Measurements from ENCODE around the gene FN1. TPM values are rescaled to one million over a fixed set of nuclear protein-coding genes. Genes with fewer than 3 reads are reported as not detected.
"Not testable (repeated sequence)": the region's sequence is repeated elsewhere in the genome, so short reads cannot be mapped to it uniquely, and the experiment has no call there.

FN1 gene
- total RNA-seq, 6 experiments from 2014 or later = 938 to 2,279 (median 1,324) TPM

DNA sequence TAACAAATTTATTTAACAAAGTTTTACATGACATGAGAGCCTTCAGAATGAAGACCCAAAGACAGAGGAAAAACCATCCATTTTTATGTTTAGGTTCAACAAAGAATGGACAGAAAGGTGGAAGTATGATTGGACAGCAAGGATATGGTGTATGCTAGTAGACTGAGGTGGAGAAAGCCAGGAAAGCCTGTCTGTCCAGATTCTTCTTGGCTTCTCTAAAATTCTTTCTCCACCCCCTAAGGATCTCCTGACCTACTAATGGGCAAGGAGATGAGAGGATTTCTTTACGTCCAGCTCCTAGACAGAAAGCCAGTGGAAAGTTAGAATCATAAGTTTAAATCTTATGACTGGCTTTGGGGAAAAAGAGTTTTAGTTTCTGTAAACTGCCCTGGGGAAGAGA is 121.0 kb downstream of the FN1 start:
- Histone ChIP-seq H3K4me3 (no peak overlapping the region), H3K36me3 (peaks cover 0 to 21% (median 5%) of the 10 kb centered on the region in 4 donors), H3K4me1 (peaks cover 0 to 5% (median 2%) of the 10 kb centered on the region in 4 donors), H3K27ac (no peak overlapping the region), H3K27me3 (no peaks in the 10 kb centered on the region), H3K9me3 (no peaks in the 10 kb centered on the region)
- ATAC-seq = no peak
- intact Hi-C loops (cut with DNase I) = no loop called here
- WGBS (ENCODE audit: insufficient coverage, low coverage, low lambda C conversion rate, missing lambda C conversion rate) = 100% methylated on average over 1 of the region's 1 CpG
- DNase-seq = no peak
- TF ChIP-seq POLR2A (IDR thresholded peaks at IDR 0.05) (no peak), CTCF (IDR thresholded peaks at IDR 0.05) (no peak)

- TF ChIP-seq CTCF (IDR thresholded peaks at IDR 0.05) (no peak), POLR2A (IDR thresholded peaks at IDR 0.05) (no peak)
- no peak for DNase-seq
Observed at GRCh38 chr2:215313255-215313613, 122.6 kb downstream of the FN1 start.

GRCh38 chr2:215311625-215312396 is 124.1 kb downstream of the FN1 start, which contains the start of gene ATIC:
TSS of gene ATIC (plus strand) at chr2:215312059. CDS start at chr2:215312143, 84 bp downstream.
- Histone ChIP-seq H3K4me1 (peaks cover 0 to 5% (median 2%) of the 10 kb centered on the region in 4 donors), H3K9me3 (no peaks in the 10 kb centered on the region), H3K27ac (peak within 1 kb of the TSS; percentile 59 to 75 (median 64)), H3K27me3 (no peaks in the 10 kb centered on the region), H3K36me3 (peaks cover 0 to 4% (median 0%) of the 10 kb centered on the region in 4 donors), H3K4me3 (peak within 1 kb of the TSS; percentile 80 to 89 (median 83))
- DNase-seq (peak; percentile 97 to 98 (median 98)), ATAC-seq (peak; percentile 98 to 99 (median 98))
- WGBS (ENCODE audit: insufficient coverage, low coverage, low lambda C conversion rate, missing lambda C conversion rate) = 1% methylated on average over 12 of the region's 64 CpGs
- intact Hi-C loops (cut with DNase I) = no loop called here
- TF ChIP-seq POLR2A (IDR thresholded peaks at IDR 0.05) = peak; percentile 90
- TF ChIP-seq CTCF (IDR thresholded peaks at IDR 0.05) = peak in 1 of 4 donors; percentile 11

More at GRCh38 chr2:215313255-215313613, 122.6 kb downstream of the FN1 start:
- H3K27me3 ChIP-seq = no peaks in the 10 kb centered on the region
- H3K4me1 ChIP-seq = peaks cover 0 to 5% (median 2%) of the 10 kb centered on the region in 4 donors
- no peaks in the 10 kb centered on the region for H3K9me3 ChIP-seq
- H3K36me3 ChIP-seq = peaks cover 0 to 7% (median 0%) of the 10 kb centered on the region in 4 donors
- H3K4me3 ChIP-seq = no peak overlapping the region
- intact Hi-C loops (cut with DNase I) = no loop called here
- ATAC-seq = no peak
- no peak overlapping the region for H3K27ac ChIP-seq
- 77% methylated on average over 4 of the region's 4 CpGs for WGBS (ENCODE audit: insufficient coverage, low coverage, low lambda C conversion rate, missing lambda C conversion rate)

GRCh38 chr2:215311259-215311624 is 124.6 kb downstream of the FN1 start:
- H3K36me3 ChIP-seq; H3K27me3 ChIP-seq; intact Hi-C loops (cut with DNase I); H3K9me3 ChIP-seq; DNase-seq; H3K4me1 ChIP-seq; ATAC-seq: not testable (repeated sequence)
- 62% methylated on average over 9 of the region's 13 CpGs for WGBS (ENCODE audit: insufficient coverage, low coverage, low lambda C conversion rate, missing lambda C conversion rate)
- Histone ChIP-seq H3K27ac (peak overlapping the region; percentile 27 to 75 (median 60)), H3K4me3 (peak overlapping the region; percentile 80 to 89 (median 83))

Other genes starting within 250 kb of the FN1 start
- gene ATIC, start 124.0 kb downstream of the FN1 start, total RNA-seq = 10 to 100 TPM; 38.8 to 57.3 (median 43.0) TPM